GM12878 (cell line): ENCODE measurements around the gene FBXO8. TPM values are rescaled to one million over a fixed set of nuclear protein-coding genes. Genes with fewer than 3 reads are reported as not detected.

Source experiments
- ATAC-seq: fragments of 200-7000 bp; cut with Tn5 transposase; 3 replicates; pipeline ENCODE4 v1.9.1; 2020; ENCODE audit warnings: mild to moderate bottlenecking, moderate library complexity
- BruUV-seq: library from RNA; stranded (reverse); fragments of 400-500 nt; replicated peaks from 2 replicates; lab custom pipeline; 2021; lab: Mats Ljungman, UMichigan
- CTCF ChIA-PET: fragments of 300-600 bp; sonication (Branson Sonifier 250); formaldehyde crosslinking; extraction: SDS; loops from one replicate; lab custom pipeline; 2021; ENCODE audit warnings: inconsistent platforms; lab: Yijun Ruan, JAX
- POLR2A ChIA-PET: fragments of 350-600 bp; formaldehyde crosslinking; extraction: SDS; loops from one replicate; lab custom pipeline; 2021; ENCODE audit warnings: inconsistent platforms; lab: Charles Lee
- RAD21 ChIA-PET: fragments of 300-600 bp; sonication (Branson Sonifier 250); formaldehyde crosslinking; loops from one replicate; lab custom pipeline; 2023; ENCODE audit warnings: antibody characterized with exemption; ENCODE audit not compliant: unreplicated experiment; lab: Charles Lee
- SMC1A ChIA-PET: fragments of 300-600 bp; sonication (Branson Sonifier 250); formaldehyde crosslinking; loops from one replicate; lab custom pipeline; 2023; ENCODE audit not compliant: unreplicated experiment, uncharacterized antibody; lab: Charles Lee
- DNase-seq: peaks from one replicate; pipeline ENCODE4 v3.0.0-alpha.2; 2011; ENCODE audit warnings: low read depth, low spot score
- FAIRE-seq: peaks from 3 replicates; lab custom pipeline; 2011; peaks lifted over from hg19 to GRCh38; lab: Jason Lieb, UNC
- H2AFZ ChIP-seq: 2 replicates; pipeline ENCODE4 v1.6.0; 2011; ENCODE audit warnings: low read depth, low read length, control low read depth; ENCODE audit not compliant: control insufficient read depth
- H3K27ac ChIP-seq: 2 replicates; pipeline ENCODE4 v1.5.1; 2011; ENCODE audit warnings: control low read depth; ENCODE audit not compliant: control insufficient read depth, insufficient read depth
- H3K27me3 ChIP-seq, 2 experiments: replicated peaks in 1 of 2; 2 replicates each; pipeline versions ENCODE4 v1.6.0 to v1.6.1; 2011; ENCODE audit warnings: low read length in 1 of 2; ENCODE audit not compliant: control insufficient read depth in 2 of 2, insufficient read depth in 2 of 2
- H3K36me3 ChIP-seq, 2 experiments: 2 replicates each; pipeline ENCODE4 v1.5.1; 2011; ENCODE audit warnings: low read length in 1 of 2; ENCODE audit not compliant: control insufficient read depth in 2 of 2, insufficient read depth in 2 of 2
- H3K4me1 ChIP-seq: 2 replicates; pipeline ENCODE4 v1.6.1; 2011; ENCODE audit warnings: mild to moderate bottlenecking, low read length, moderate library complexity, mixed read lengths; ENCODE audit not compliant: control insufficient read depth, insufficient read depth
- H3K4me2 ChIP-seq: 2 replicates; pipeline ENCODE4 v1.6.0; 2011; ENCODE audit warnings: control low read depth; ENCODE audit not compliant: control insufficient read depth, insufficient read depth
- H3K4me3 ChIP-seq: fragments of 200-600 bp; sonication (generic); 2 replicates; pipeline ENCODE4 v1.5.1; 2016
- H3K79me2 ChIP-seq: 2 replicates; pipeline ENCODE4 v1.6.0; 2011; ENCODE audit warnings: low read length; ENCODE audit not compliant: control insufficient read depth, insufficient read depth
- H3K9ac ChIP-seq: 2 replicates; pipeline ENCODE4 v1.8.0; 2011; ENCODE audit warnings: low read length, control low read depth, mixed read lengths; ENCODE audit not compliant: control insufficient read depth, insufficient read depth
- H3K9me3 ChIP-seq: replicated peaks from 3 replicates; pipeline ENCODE4 v1.5.1; 2011; ENCODE audit warnings: mild to moderate bottlenecking, low read length; ENCODE audit not compliant: control insufficient read depth, insufficient read depth
- H4K20me1 ChIP-seq: 2 replicates; pipeline ENCODE4 v1.6.0; 2011; ENCODE audit not compliant: control insufficient read depth, insufficient read depth
- BCL11A ChIP-seq: IDR thresholded peaks from 2 replicates; pipeline ENCODE4 v1.6.1; 2011; ENCODE audit warnings: low read depth, low read length
- CEBPB ChIP-seq, 2 experiments: fragments of 150-350 bp in 1 of 2; IDR thresholded peaks; 2 replicates each; pipeline ENCODE4 v1.6.1; 2012 to 2014; ENCODE audit warnings: low read depth in 2 of 2, low read length in 2 of 2, borderline replicate concordance in 1 of 2, inconsistent platforms in 1 of 2
- CHD1 ChIP-seq: IDR thresholded peaks from 2 replicates; pipeline ENCODE4 v1.6.1; 2012; ENCODE audit warnings: low read depth, low read length, improper control_type of control experiment
- CREM ChIP-seq: IDR thresholded peaks from 2 replicates; pipeline ENCODE4 v1.6.1; 2014; ENCODE audit warnings: antibody characterized with exemption, low read depth
- E2F8 ChIP-seq: fragments of 450-650 bp; IDR thresholded peaks from 2 replicates; pipeline ENCODE4 v1.6.1; 2018; ENCODE audit warnings: mild to moderate bottlenecking, low read depth, moderate library complexity; ENCODE audit not compliant: partially characterized antibody
- HCFC1 ChIP-seq: fragments of 150-350 bp; IDR thresholded peaks from 2 replicates; pipeline ENCODE4 v1.6.1; 2014; ENCODE audit warnings: low read length
- NKRF ChIP-seq: fragments of 450-650 bp; conservative IDR thresholded peaks from 2 replicates; pipeline ENCODE4 v1.6.1; 2017; ENCODE audit warnings: mild to moderate bottlenecking, moderate library complexity
- REST ChIP-seq: IDR thresholded peaks from 2 replicates; pipeline ENCODE4 v1.6.1; 2012; ENCODE audit warnings: mild to moderate bottlenecking, low read depth, low read length
- SREBF1 ChIP-seq: IDR thresholded peaks from 2 replicates; pipeline ENCODE4 v1.6.1; 2012; ENCODE audit warnings: mild to moderate bottlenecking, low read length
- WGBS: methylation state at CpG from one replicate; pipeline ENCODE4 v1.1.6; 2016; ENCODE audit warnings: low lambda C conversion rate; ENCODE audit not compliant: insufficient replicate concordance, insufficient coverage; ENCODE audit errors: missing lambda C conversion rate; 5-methylcytosine and 5-hydroxymethylcytosine counted together
- in situ Hi-C: fragments of 300-500 bp; cut with MboI; formaldehyde crosslinking; loops from 9 replicates; pipeline ENCODE4 v1.14.3; 2018; ENCODE audit warnings: mixed read lengths
- intact Hi-C: fragments of 100-400 bp; cut with micrococcal nuclease; formaldehyde crosslinking; loops from one replicate; pipeline ENCODE4 v1.14.2; 2022; ENCODE audit not compliant: unreplicated experiment
- polyA plus RNA-seq, 11 experiments: library from polyadenylated mRNA; depleted of rRNA in 4 of 11; unstranded in 6 of 11; stranded (reverse) in 5 of 11; fragments of >200 nt; fragmentation: Nextera tagmentation in 4 of 11; fragmentation: Illumina TruSeq in 1 of 11; extraction: Ambion mirVana in 4 of 11; extraction: Trizol in 1 of 11; gene quantifications; 1 replicate in 1 of 11; 2 replicates in 10 of 11; pipeline versions ENCODE4 v1.2.1 to v1.2.3, GENCODE V29; 2011 to 2016; ENCODE audit warnings: inconsistent platforms in 2 of 11, missing spikeins in 2 of 11, low read depth in 1 of 11
- total RNA-seq, 4 experiments: library from RNA; depleted of rRNA in 3 of 4; stranded (reverse); fragments of >200 nt in 3 of 4; fragmentation: Illumina TruSeq in 1 of 4; extraction: Trizol in 1 of 4; gene quantifications; 2 replicates each; pipeline versions ENCODE4 v1.2.1 to v1.2.3, GENCODE V29; 2013 to 2021
- TF ChIP-seq, protein P1 (sequence below), 3 experiments: IDR thresholded peaks in 2 of 3; conservative IDR thresholded peaks in 1 of 3; 2 replicates each; pipeline ENCODE4 v1.5.1; 2011; ENCODE audit warnings: low read depth in 3 of 3, low read length in 3 of 3, mild to moderate bottlenecking in 3 of 3, control low read depth in 2 of 3, moderate library complexity in 2 of 3, inconsistent platforms in 1 of 3, mixed read lengths in 1 of 3; ENCODE audit not compliant: control insufficient read depth in 2 of 3, insufficient read depth in 1 of 3; ENCODE audit errors: extremely low read depth in 1 of 3

Gene FBXO8
- total and polyA plus RNA-seq, 10 of the 15 experiments (the other 5 are each of a cell fraction or from before 2014, with no cell fraction given), result 11.3 to 38.1 (median 16.8) TPM

- no TSS peak for BruUV-seq
- Histone ChIP-seq H3K36me3 (no peaks in the 10 kb centered on the region), H3K4me3 (no peak overlapping the region), H3K9ac (no peak overlapping the region), H3K4me2 (no peak overlapping the region), H3K27me3 (no peaks in the 10 kb centered on the region; a peak in 1 of 4 replicates), H3K9me3 (no peaks in the 10 kb centered on the region), H3K27ac (no peak overlapping the region)
- FAIRE-seq (no peak), DNase-seq (no peak)
- SMC1A ChIA-PET, result interaction anchor here (0.9 to 2.0 kb wide), 3 partner anchors 17 to 96 kb away, joined by 3 to 4 read pairs (median 4); no protein-coding TSS in a partner anchor
- RAD21 ChIA-PET, result interaction anchor here (0.6 kb wide), 2 partner anchors 18 to 34 kb away, joined by 3 to 5 read pairs; no protein-coding TSS in a partner anchor
- intact Hi-C loops, result no loop called here
- in situ Hi-C loops, result loop anchor here (10.0 kb wide), 1 partner anchor 90 kb away; no protein-coding TSS in a partner anchor
- TF ChIP-seq REST (no peak), BCL11A (no peak), HCFC1 (no peak), CEBPB (IDR thresholded peaks at IDR 0.05; ENCODE audit: borderline replicate concordance in 1 of 2, low read depth in 2 of 2, low read length in 2 of 2) (no peak), NKRF (no peak), CREM (no peak), CHD1 (no peak), SREBF1 (no peak), E2F8 (no peak)
- TF ChIP-seq, protein P1, sequence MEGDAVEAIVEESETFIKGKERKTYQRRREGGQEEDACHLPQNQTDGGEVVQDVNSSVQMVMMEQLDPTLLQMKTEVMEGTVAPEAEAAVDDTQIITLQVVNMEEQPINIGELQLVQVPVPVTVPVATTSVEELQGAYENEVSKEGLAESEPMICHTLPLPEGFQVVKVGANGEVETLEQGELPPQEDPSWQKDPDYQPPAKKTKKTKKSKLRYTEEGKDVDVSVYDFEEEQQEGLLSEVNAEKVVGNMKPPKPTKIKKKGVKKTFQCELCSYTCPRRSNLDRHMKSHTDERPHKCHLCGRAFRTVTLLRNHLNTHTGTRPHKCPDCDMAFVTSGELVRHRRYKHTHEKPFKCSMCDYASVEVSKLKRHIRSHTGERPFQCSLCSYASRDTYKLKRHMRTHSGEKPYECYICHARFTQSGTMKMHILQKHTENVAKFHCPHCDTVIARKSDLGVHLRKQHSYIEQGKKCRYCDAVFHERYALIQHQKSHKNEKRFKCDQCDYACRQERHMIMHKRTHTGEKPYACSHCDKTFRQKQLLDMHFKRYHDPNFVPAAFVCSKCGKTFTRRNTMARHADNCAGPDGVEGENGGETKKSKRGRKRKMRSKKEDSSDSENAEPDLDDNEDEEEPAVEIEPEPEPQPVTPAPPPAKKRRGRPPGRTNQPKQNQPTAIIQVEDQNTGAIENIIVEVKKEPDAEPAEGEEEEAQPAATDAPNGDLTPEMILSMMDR (IDR thresholded peaks at IDR 0.05 in 2 of 3, conservative IDR thresholded peaks at IDR 0.05 in 1 of 3; ENCODE audit: control insufficient read depth in 2 of 3, extremely low read depth in 1 of 3, insufficient read depth in 1 of 3, low read depth in 3 of 3, low read length in 3 of 3), result no peak
- TF ChIP-seq, all 136 proteins: peak for 0
- no peak overlapping the region for H2AFZ ChIP-seq
- H3K4me1 ChIP-seq, result no peaks in the 10 kb centered on the region
- no peaks in the 10 kb centered on the region for H3K79me2 ChIP-seq
- ATAC-seq, result no peak
- POLR2A ChIA-PET, result interaction anchor here (1.3 kb wide), 1 partner anchor 94 kb away, joined by 3 read pairs; no protein-coding TSS in a partner anchor
- no peaks in the 10 kb centered on the region for H4K20me1 ChIP-seq
- CTCF ChIA-PET, result interaction anchor here (0.6 to 1.0 kb wide), 3 partner anchors 17 to 95 kb away, joined by 3 to 5 read pairs (median 4); no protein-coding TSS in a partner anchor
- 100% methylated on average over 1 of the region's 1 CpG for WGBS
These were observed 58.9 kb downstream of the FBXO8 start for GRCh38 chr4:174224550-174224949.
